ENCODE results near the gene AK8.
A peak's percentile ranks its signal among the peaks of the same experiment; 100 is the strongest.

Gene AK8

DNA sequence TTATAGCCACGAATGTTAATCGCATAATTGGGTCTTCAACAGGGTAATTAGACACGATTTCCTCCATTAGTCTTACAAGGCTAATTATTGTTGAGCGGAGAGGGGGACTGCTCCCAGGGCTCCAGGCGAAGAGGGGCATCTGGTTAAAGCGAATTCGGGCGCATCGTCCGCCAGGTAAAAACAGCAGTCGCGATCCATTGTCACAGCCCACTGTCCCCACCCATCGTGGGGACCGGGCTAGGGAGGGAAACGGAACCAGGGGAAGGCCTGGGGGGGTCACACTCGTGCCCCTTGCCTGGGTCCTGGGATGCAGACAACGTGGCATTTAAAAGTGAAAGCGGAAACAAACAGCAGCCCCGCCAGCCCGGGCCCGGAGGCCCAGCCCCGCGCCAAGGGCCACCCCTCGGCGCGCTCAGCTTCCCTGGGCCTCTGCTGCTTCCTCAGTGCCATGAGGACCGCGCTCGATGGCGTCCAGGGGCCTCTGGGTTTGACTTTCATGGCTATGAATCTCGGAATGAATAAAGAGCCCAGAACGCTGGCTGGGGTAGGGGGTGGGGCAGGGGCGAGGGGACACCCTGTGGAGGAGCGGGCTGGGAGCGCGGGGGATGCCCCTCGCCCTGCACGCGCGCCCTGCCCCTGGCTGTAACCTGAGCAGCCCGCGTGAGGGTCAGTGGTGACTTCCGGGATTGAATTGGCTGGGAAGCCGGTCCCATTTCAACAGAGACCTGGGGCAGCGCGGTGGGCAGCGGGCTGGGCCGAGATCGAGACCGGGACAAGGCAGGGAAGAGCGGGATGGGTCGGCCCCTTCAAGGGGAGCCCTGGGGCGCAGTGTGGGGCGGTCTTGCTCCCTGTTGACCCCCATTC is 107.9 kb downstream of the AK8 start:
- Histone ChIP-seq H3K27ac (ENCODE audit: low read depth, low read length, severe bottlenecking) (peak overlapping the region; percentile 64), H3K9me3 (ENCODE audit: control insufficient read depth, low read length) (no peaks in the 10 kb centered on the region), H3K4me3 (ENCODE audit: extremely low read depth, insufficient read depth, low read length, poor library complexity, severe bottlenecking) (peak overlapping the region; percentile 51), H3K36me3 (ENCODE audit: control insufficient read depth, insufficient read depth, low read length) (no peaks in the 10 kb centered on the region), H3K4me1 (ENCODE audit: control insufficient read depth, insufficient read depth, low read length, poor library complexity, severe bottlenecking) (peaks cover 5% of the 10 kb centered on the region)
- 5 to 6% methylated on average over 37 to 39 of the region's 54 CpGs for WGBS, 2 experiments (ENCODE audit: insufficient coverage in 2 of 2)

DNA sequence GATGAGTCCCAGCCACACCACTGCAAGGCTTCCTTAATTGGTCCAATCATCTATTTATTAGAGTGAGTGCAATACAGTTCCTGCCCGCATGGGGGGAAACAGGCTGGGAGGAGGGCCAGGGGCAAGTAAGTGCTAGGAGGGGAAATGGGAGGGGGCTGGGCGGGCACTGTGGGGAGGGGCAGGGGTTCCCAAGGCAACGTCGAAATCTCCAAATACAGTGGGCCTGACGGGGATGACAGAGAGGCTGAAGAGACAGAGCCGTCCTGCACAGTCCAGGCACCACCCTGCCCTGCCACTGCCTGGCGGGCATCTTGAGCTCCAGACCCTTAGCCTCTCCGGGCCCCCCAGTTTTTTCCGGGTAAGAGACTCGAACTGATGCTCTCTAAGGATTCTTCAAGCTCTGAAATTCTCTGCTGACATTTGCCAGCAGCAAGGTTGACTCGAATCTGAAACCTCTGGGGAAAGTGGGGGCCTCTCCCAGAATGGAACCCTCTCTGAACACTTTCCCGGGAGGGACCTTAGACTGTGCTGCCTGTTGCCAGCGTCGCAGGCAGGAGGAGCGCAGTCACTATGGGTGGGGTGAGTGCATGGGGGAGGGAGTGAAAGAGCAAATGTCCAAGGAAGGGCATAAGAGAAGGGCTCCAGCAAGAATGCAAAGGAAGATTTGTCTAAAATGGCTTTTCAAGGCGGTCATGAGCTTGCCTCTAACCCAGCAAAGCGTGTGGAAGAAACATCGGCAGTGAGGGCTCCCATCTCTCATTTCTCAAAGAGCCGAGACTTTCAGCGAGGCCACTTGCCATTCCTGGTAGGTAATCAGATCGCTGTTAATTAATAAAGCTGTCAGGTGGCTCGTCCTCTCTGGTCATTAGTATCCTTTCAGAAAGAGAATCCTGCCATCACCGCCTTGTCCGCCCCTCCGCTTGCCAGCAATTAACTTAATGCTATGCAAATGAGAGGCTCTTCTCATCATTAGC is 108.9 kb downstream of the AK8 start:
- Histone ChIP-seq H3K4me3 (ENCODE audit: extremely low read depth, insufficient read depth, low read length, poor library complexity, severe bottlenecking) (peak overlapping the region; percentile 51), H3K27ac (ENCODE audit: low read depth, low read length, severe bottlenecking) (no peak overlapping the region), H3K36me3 (ENCODE audit: control insufficient read depth, insufficient read depth, low read length) (no peaks in the 10 kb centered on the region), H3K4me1 (ENCODE audit: control insufficient read depth, insufficient read depth, low read length, poor library complexity, severe bottlenecking) (peaks cover 5% of the 10 kb centered on the region), H3K9me3 (ENCODE audit: control insufficient read depth, low read length) (no peaks in the 10 kb centered on the region)
- 3 to 6% methylated on average over 22 to 23 of the region's 25 CpGs for WGBS, 2 experiments (ENCODE audit: insufficient coverage in 2 of 2)

DNA sequence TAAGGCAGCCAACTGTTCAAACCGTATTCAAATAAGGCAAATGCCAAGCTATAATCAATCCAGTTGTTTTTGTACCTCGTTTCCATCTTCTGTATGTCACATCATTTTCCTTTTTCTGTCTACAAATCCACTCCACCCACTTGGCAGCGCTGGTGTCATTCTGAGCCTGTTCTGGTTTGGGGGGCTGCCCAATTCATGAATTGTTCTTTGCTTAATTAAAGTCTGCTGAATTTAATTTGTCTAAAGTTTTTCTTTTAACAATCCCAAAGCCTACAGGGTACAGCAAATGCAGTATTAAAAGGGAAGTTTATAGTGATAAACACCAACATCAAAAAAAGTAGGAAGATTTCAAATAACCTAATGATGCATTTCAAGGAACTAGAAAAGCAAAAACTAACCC is 114.5 kb downstream of the AK8 start:
- 94 to 100% methylated on average over 2 of the region's 3 CpGs for WGBS, 2 experiments (ENCODE audit: insufficient coverage in 2 of 2)
- Histone ChIP-seq H3K4me3 (ENCODE audit: extremely low read depth, insufficient read depth, low read length, poor library complexity, severe bottlenecking) (no peak overlapping the region), H3K4me1 (ENCODE audit: control insufficient read depth, insufficient read depth, low read length, poor library complexity, severe bottlenecking) (no peaks in the 10 kb centered on the region)

DNA sequence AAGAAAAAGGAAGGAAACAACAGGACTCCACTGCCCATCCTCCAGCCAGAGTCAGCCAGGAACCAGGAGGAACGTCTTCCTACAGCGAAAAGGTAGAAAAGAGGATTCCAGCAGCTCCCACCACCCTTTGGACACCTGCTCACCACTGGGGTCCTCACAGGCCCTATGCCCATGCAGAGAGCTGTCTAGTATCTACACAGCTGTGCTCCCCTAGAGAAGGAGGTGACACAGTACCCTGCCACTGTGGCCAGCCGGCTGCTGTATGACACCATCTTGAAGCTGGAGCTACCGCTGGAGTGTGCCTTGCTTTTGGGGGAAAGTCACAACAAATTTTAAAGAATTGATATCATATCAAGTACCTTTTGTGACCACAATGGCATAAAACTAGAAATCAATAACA is 115.2 kb downstream of the AK8 start:
- no peaks in the 10 kb centered on the region for H3K4me1 ChIP-seq (ENCODE audit: control insufficient read depth, insufficient read depth, low read length, poor library complexity, severe bottlenecking)
- 83% methylated on average over 2 of the region's 4 CpGs; no CpG with 5 or more reads in 1 of the 2 experiments for WGBS, 2 experiments (ENCODE audit: insufficient coverage in 2 of 2)
- no peak overlapping the region for H3K4me3 ChIP-seq (ENCODE audit: extremely low read depth, insufficient read depth, low read length, poor library complexity, severe bottlenecking)
- H3K36me3 ChIP-seq (ENCODE audit: control insufficient read depth, insufficient read depth, low read length) = no peaks in the 10 kb centered on the region
- no peak overlapping the region for H3K27ac ChIP-seq (ENCODE audit: low read depth, low read length, severe bottlenecking)
- no peaks in the 10 kb centered on the region for H3K9me3 ChIP-seq (ENCODE audit: control insufficient read depth, low read length)

More for the DNA sequence above, 114.5 kb downstream of the AK8 start:
- H3K27ac ChIP-seq (ENCODE audit: low read depth, low read length, severe bottlenecking) = no peak overlapping the region
- no peaks in the 10 kb centered on the region for H3K9me3 ChIP-seq (ENCODE audit: control insufficient read depth, low read length)
- H3K36me3 ChIP-seq (ENCODE audit: control insufficient read depth, insufficient read depth, low read length) = no peaks in the 10 kb centered on the region

DNA sequence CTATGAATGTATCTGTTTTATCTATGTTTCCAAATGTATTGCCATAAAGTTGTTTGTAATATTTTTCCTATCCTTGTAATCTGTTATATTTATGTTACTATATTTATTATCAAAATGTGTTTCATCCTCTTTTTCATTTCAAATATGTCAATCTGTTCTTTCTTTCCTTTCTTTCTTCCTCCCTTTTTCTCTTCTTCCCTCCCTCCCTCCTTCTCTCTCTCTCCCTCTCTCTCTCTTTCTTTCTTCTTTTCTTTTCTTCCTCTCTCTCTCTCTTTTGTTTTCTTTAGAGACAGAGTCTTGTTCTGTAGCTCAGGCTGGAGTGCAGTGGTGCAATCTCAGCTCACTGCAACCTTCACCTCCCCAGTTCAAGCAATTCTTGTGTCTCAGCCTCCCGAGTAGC is 116.5 kb downstream of the AK8 start:
- H3K4me3 ChIP-seq (ENCODE audit: extremely low read depth, insufficient read depth, low read length, poor library complexity, severe bottlenecking) = no peak overlapping the region
- no peaks in the 10 kb centered on the region for H3K4me1 ChIP-seq (ENCODE audit: control insufficient read depth, insufficient read depth, low read length, poor library complexity, severe bottlenecking)
- H3K27ac ChIP-seq (ENCODE audit: low read depth, low read length, severe bottlenecking) = no peak overlapping the region
- 80% methylated on average over 1 of the region's 1 CpG; no CpG with 5 or more reads in 1 of the 2 experiments for WGBS, 2 experiments (ENCODE audit: insufficient coverage in 2 of 2)
- no peaks in the 10 kb centered on the region for H3K9me3 ChIP-seq (ENCODE audit: control insufficient read depth, low read length)
- no peaks in the 10 kb centered on the region for H3K36me3 ChIP-seq (ENCODE audit: control insufficient read depth, insufficient read depth, low read length)

DNA sequence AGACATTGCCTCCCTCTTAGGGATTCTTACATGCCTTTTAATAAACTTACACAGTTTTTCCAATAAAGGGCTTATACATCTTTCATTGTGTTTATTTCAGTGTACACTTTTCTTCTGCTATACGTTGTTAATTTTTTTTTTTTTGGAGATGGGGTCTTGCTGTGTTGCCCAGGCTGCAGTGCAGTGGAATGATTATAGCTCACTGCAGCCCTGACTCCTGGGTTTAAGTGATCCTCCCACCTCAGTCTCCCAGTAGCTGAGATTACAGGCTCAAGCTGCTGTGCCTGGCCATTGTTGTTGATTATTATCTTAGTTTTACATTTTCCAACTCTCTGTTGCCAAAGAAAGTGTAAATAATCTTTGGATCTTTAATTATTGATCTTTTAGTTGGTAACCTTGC is 118.0 kb downstream of the AK8 start:
- no peak overlapping the region for H3K4me3 ChIP-seq (ENCODE audit: extremely low read depth, insufficient read depth, low read length, poor library complexity, severe bottlenecking)
- H3K4me1 ChIP-seq (ENCODE audit: control insufficient read depth, insufficient read depth, low read length, poor library complexity, severe bottlenecking) = no peaks in the 10 kb centered on the region
- H3K36me3 ChIP-seq (ENCODE audit: control insufficient read depth, insufficient read depth, low read length) = no peaks in the 10 kb centered on the region
- no peaks in the 10 kb centered on the region for H3K9me3 ChIP-seq (ENCODE audit: control insufficient read depth, low read length)
- no peak overlapping the region for H3K27ac ChIP-seq (ENCODE audit: low read depth, low read length, severe bottlenecking)
- no CpG with 5 or more reads among the region's 1 CpG for WGBS, 2 experiments (ENCODE audit: insufficient coverage in 2 of 2)

DNA sequence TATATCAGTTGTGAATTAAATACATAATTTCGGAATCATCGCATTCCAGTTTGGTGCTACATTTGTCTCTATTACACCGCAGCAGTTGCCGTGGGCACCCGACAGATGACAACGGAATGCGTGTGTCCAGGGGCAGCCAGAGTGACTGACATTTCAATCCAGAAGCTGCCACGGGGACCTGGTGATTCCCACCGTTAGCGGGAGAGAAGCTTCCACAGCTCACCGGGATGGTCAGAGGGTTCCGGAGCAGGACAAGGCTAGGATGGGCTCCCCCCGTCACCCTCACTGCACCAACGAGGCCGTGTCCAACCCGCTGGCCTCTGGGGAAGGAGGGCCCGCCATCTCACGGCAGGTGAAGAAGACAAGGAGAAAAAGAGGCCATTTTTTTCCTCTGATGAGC is 121.1 kb downstream of the AK8 start:
- H3K9me3 ChIP-seq (ENCODE audit: control insufficient read depth, low read length) = no peaks in the 10 kb centered on the region
- no peak overlapping the region for H3K27ac ChIP-seq (ENCODE audit: low read depth, low read length, severe bottlenecking)
- whole genome bisulfite sequencing, 2 experiments (ENCODE audit: insufficient coverage in 2 of 2) = 77 to 82% methylated on average over 16 to 18 of the region's 18 CpGs
- no peak overlapping the region for H3K4me3 ChIP-seq (ENCODE audit: extremely low read depth, insufficient read depth, low read length, poor library complexity, severe bottlenecking)
- no peaks in the 10 kb centered on the region for H3K36me3 ChIP-seq (ENCODE audit: control insufficient read depth, insufficient read depth, low read length)
- no peaks in the 10 kb centered on the region for H3K4me1 ChIP-seq (ENCODE audit: control insufficient read depth, insufficient read depth, low read length, poor library complexity, severe bottlenecking)

DNA sequence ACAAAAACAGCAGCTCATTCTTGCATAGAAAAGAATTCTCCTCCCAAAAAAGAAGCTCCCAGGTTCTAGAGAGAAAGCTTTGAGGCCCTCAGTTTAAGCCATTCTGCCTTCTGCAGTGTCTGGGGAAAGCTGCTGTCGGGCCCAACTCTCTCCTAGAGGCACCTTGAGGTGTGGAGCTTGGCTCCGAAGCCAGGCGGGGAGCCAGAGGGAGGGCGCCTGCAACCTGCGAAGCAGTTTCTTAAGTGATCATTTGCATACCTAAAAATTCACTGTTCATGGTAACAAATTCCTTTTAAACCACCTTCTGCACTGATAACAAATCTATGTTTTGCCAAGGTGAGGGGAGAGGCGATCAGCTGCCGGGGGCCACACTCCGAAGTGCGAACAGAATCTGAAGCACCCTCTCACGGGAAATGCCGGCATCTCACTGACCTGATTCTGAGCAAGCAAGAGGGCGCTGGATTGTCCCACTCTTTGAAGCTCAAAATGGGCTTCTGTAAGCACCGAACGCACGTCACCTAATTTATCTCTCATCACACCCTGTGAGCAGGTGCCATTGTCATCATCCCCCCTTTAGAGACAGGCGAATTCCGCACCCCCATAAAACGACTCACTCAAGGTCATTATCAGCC is 121.8 kb downstream of the AK8 start:
- WGBS, 2 experiments (ENCODE audit: insufficient coverage in 2 of 2) = 81 to 86% methylated on average over 16 to 17 of the region's 18 CpGs
- Histone ChIP-seq H3K4me1 (ENCODE audit: control insufficient read depth, insufficient read depth, low read length, poor library complexity, severe bottlenecking) (no peaks in the 10 kb centered on the region), H3K9me3 (ENCODE audit: control insufficient read depth, low read length) (no peaks in the 10 kb centered on the region), H3K4me3 (ENCODE audit: extremely low read depth, insufficient read depth, low read length, poor library complexity, severe bottlenecking) (no peak overlapping the region), H3K36me3 (ENCODE audit: control insufficient read depth, insufficient read depth, low read length) (no peaks in the 10 kb centered on the region), H3K27ac (ENCODE audit: low read depth, low read length, severe bottlenecking) (no peak overlapping the region)

DNA sequence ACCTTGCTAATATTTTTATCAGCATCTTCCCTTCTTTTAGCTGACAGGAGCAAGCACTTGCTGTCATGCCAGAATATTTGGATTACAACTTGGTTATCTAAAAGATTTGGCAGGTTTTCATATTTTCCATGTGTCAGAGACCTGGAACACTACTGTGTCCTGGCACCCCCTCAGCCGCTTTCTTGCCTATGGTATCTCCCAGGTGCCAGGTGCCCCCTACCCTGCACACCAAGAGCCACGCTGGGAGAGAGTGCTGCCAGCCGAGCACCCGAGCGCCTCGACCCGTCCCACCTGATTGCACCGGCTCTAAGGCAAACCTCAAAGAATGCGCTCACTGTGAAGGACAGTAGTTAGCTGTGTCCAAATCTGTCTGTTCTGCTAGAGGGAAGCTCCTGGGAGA is 123.0 kb downstream of the AK8 start:
- Histone ChIP-seq H3K27ac (ENCODE audit: low read depth, low read length, severe bottlenecking) (no peak overlapping the region), H3K4me1 (ENCODE audit: control insufficient read depth, insufficient read depth, low read length, poor library complexity, severe bottlenecking) (no peaks in the 10 kb centered on the region), H3K36me3 (ENCODE audit: control insufficient read depth, insufficient read depth, low read length) (no peaks in the 10 kb centered on the region), H3K9me3 (ENCODE audit: control insufficient read depth, low read length) (no peaks in the 10 kb centered on the region), H3K4me3 (ENCODE audit: extremely low read depth, insufficient read depth, low read length, poor library complexity, severe bottlenecking) (no peak overlapping the region)
- WGBS, 2 experiments (ENCODE audit: insufficient coverage in 2 of 2) = 90 to 97% methylated on average over 8 to 9 of the region's 9 CpGs

DNA sequence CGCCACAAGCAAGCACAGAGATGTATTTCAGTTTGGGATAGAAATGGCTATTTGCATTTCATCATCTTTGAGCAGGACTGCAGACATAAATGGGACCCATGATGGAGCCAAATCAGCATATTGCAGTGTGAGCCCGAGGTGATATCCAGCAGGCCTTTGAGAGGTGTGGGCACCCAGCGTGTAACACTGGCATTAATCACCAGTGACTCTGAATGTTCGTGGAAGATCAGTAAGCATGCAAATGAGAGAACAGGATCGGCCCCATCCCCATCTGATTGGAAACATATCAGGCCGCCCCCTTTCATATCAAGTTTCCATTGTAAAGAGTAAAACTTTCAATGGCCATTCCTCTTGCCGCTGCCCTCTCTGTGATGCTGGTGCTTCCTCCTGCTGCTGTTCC is 123.8 kb downstream of the AK8 start:
- Histone ChIP-seq H3K27ac (ENCODE audit: low read depth, low read length, severe bottlenecking) (no peak overlapping the region), H3K36me3 (ENCODE audit: control insufficient read depth, insufficient read depth, low read length) (no peaks in the 10 kb centered on the region), H3K4me3 (ENCODE audit: extremely low read depth, insufficient read depth, low read length, poor library complexity, severe bottlenecking) (no peak overlapping the region), H3K4me1 (ENCODE audit: control insufficient read depth, insufficient read depth, low read length, poor library complexity, severe bottlenecking) (no peaks in the 10 kb centered on the region), H3K9me3 (ENCODE audit: control insufficient read depth, low read length) (no peaks in the 10 kb centered on the region)
- WGBS, 2 experiments (ENCODE audit: insufficient coverage in 2 of 2) = 72 to 92% methylated on average over 5 to 6 of the region's 7 CpGs
